Liver (tissue), 9 donors: Measurements from ENCODE around the gene TMEM131. TPM values are rescaled to one million over a fixed set of nuclear protein-coding genes. Genes with fewer than 3 reads are reported as not detected.

Experiments used
- DNase-seq: peaks from one replicate; pipeline ENCODE4 v3.0.0-alpha.2; 2017; ENCODE audit warnings: low spot score
- H3K27ac ChIP-seq, 2 donors: one replicate each; pipeline ENCODE4 v1.7.0; 2013; ENCODE audit warnings: inconsistent platforms in 2 of 2, low read length in 2 of 2, control low read depth in 1 of 2, low read depth in 1 of 2, mild to moderate bottlenecking in 1 of 2
- H3K27me3 ChIP-seq, 4 donors: one replicate each; pipeline versions ENCODE4 v1.6.1 to v1.7.0; 2013; ENCODE audit warnings: low read length in 3 of 4, inconsistent platforms in 1 of 4, mild to moderate bottlenecking in 1 of 4, moderate library complexity in 1 of 4; ENCODE audit not compliant: control insufficient read depth in 4 of 4, insufficient read depth in 4 of 4
- H3K36me3 ChIP-seq, 4 donors: one replicate each; pipeline versions ENCODE4 v1.6.1 to v1.7.0; 2013; ENCODE audit warnings: low read length in 3 of 4, mild to moderate bottlenecking in 3 of 4, low read depth in 1 of 4, moderate library complexity in 1 of 4; ENCODE audit not compliant: control insufficient read depth in 4 of 4, insufficient read depth in 3 of 4
- H3K4me1 ChIP-seq, 4 donors: one replicate each; pipeline versions ENCODE4 v1.6.1 to v1.7.0; 2013; ENCODE audit warnings: low read length in 3 of 4, mild to moderate bottlenecking in 3 of 4, moderate library complexity in 1 of 4; ENCODE audit not compliant: control insufficient read depth in 4 of 4, insufficient read depth in 4 of 4
- H3K4me3 ChIP-seq, 3 donors: one replicate each; pipeline versions ENCODE4 v1.6.1 to v1.7.0; 2013; ENCODE audit warnings: low read length in 3 of 3, control low read depth in 1 of 3, low read depth in 1 of 3, mild to moderate bottlenecking in 1 of 3
- H3K9ac ChIP-seq, 2 donors: one replicate each; pipeline ENCODE4 v1.7.0; 2013; ENCODE audit warnings: low read length in 2 of 2, mild to moderate bottlenecking in 2 of 2, moderate library complexity in 2 of 2, control low read depth in 1 of 2, low read depth in 1 of 2
- H3K9me3 ChIP-seq, 4 donors: one replicate each; pipeline versions ENCODE4 v1.6.1 to v1.7.0; 2013; ENCODE audit warnings: low read length in 3 of 4; ENCODE audit not compliant: control insufficient read depth in 4 of 4
- ATF3 ChIP-seq: IDR thresholded peaks from 2 replicates; pipeline ENCODE4 v1.6.1; 2016; ENCODE audit warnings: antibody characterized with exemption
- EGR1 ChIP-seq, 2 donors: IDR thresholded peaks; 2 replicates each; pipeline ENCODE4 v1.6.1; 2016 to 2018; ENCODE audit warnings: antibody characterized with exemption in 2 of 2, low read depth in 2 of 2
- FOXA1 ChIP-seq: IDR thresholded peaks from 2 replicates; pipeline ENCODE4 v1.6.1; 2016; ENCODE audit warnings: antibody characterized with exemption
- FOXA2 ChIP-seq: IDR thresholded peaks from 2 replicates; pipeline ENCODE4 v1.6.1; 2016; ENCODE audit warnings: antibody characterized with exemption
- JUND ChIP-seq, 2 donors: IDR thresholded peaks; 2 replicates each; pipeline ENCODE4 v1.6.1; 2016; ENCODE audit warnings: antibody characterized with exemption in 2 of 2
- MAX ChIP-seq: IDR thresholded peaks from 2 replicates; pipeline ENCODE4 v1.6.1; 2016; ENCODE audit warnings: antibody characterized with exemption
- NR2F2 ChIP-seq: IDR thresholded peaks from 2 replicates; pipeline ENCODE4 v1.6.1; 2016; ENCODE audit warnings: antibody characterized with exemption
- RAD21 ChIP-seq, 2 donors: IDR thresholded peaks; 2 replicates each; pipeline ENCODE4 v1.6.1; 2016; ENCODE audit warnings: antibody characterized with exemption in 2 of 2, mild to moderate bottlenecking in 2 of 2
- REST ChIP-seq: IDR thresholded peaks from 2 replicates; pipeline ENCODE4 v1.6.1; 2016; ENCODE audit warnings: antibody characterized with exemption, mild to moderate bottlenecking
- ZBTB33 ChIP-seq: IDR thresholded peaks from 2 replicates; pipeline ENCODE4 v1.6.1; 2016; ENCODE audit warnings: antibody characterized with exemption
- WGBS: extraction: QIAGEN DNeasy Blood & Tissue Kit; methylation state at CpG from one replicate; pipeline ENCODE4 v1.1.7; 2013; 5-methylcytosine and 5-hydroxymethylcytosine counted together
- polyA plus RNA-seq, 2 donors: library from polyadenylated mRNA; stranded (reverse) in 1 of 2; unstranded in 1 of 2; fragments of 200-250 nt in 1 of 2; fragments of >200 nt in 1 of 2; fragmentation: Nextera tagmentation in 1 of 2; extraction: Ambion mirVana in 1 of 2; gene quantifications; one replicate each; pipeline versions ENCODE4 v1.2.1 to v1.2.3, GENCODE V29; 2013 to 2015
- total RNA-seq, 2 donors: library from RNA; depleted of rRNA; stranded (reverse); fragments of >200 nt; gene quantifications; one replicate each; pipeline ENCODE4 v1.2.3, GENCODE V29; 2014
- donor health status: healthy.
- donor health status: healthy.
- donor health status: healthy.
- donor health status: healthy.
- donor health status: healthy.

The TMEM131 gene
- total and polyA plus RNA-seq, 4 donors = 6.1 to 22.8 (median 11.2) TPM

- 47% methylated on average over 41 of the region's 41 CpGs for WGBS
- H3K27ac ChIP-seq = no peak overlapping the region
- H3K9me3 ChIP-seq = no peaks in the 10 kb centered on the region
- H3K27me3 ChIP-seq = no peaks in the 10 kb centered on the region
- DNase-seq = no peak
- TF ChIP-seq NR2F2 = no peak
- no peak for TF ChIP-seq MAX
- no peaks in the 10 kb centered on the region for H3K4me1 ChIP-seq
- no peaks in the 10 kb centered on the region for H3K36me3 ChIP-seq
- H3K4me3 ChIP-seq = no peak overlapping the region
- H3K9ac ChIP-seq = no peak overlapping the region
These were observed 271.7 kb downstream of the TMEM131 start for GRCh38 chr2:97724073-97724410.

- no peak overlapping the region for H3K4me3 ChIP-seq
- no peak for DNase-seq
- H3K9ac ChIP-seq = no peak overlapping the region
- no peak for TF ChIP-seq EGR1 (IDR thresholded peaks at IDR 0.05; ENCODE audit: low read depth in 2 of 2)
- TF ChIP-seq FOXA1 = no peak
- TF ChIP-seq ATF3 = no peak
- TF ChIP-seq NR2F2 = no peak
- TF ChIP-seq REST = no peak
- no peak for TF ChIP-seq RAD21 (IDR thresholded peaks at IDR 0.05)
- no peak for TF ChIP-seq JUND (IDR thresholded peaks at IDR 0.05)
- H3K27me3 ChIP-seq = no peaks in the 10 kb centered on the region
- H3K36me3 ChIP-seq = no peaks in the 10 kb centered on the region
- H3K9me3 ChIP-seq = no peaks in the 10 kb centered on the region
- H3K27ac ChIP-seq = no peak overlapping the region
- WGBS = 77% methylated on average over 37 of the region's 37 CpGs
- H3K4me1 ChIP-seq = no peaks in the 10 kb centered on the region
These were observed 272.3 kb downstream of the TMEM131 start for GRCh38 chr2:97723156-97724072.

- no peak for DNase-seq
- no peaks in the 10 kb centered on the region for H3K36me3 ChIP-seq
- H3K27me3 ChIP-seq = no peaks in the 10 kb centered on the region
- H3K4me1 ChIP-seq = no peaks in the 10 kb centered on the region
- TF ChIP-seq MAX = no peak
- no peak for TF ChIP-seq ATF3
- TF ChIP-seq REST = no peak
- TF ChIP-seq ZBTB33 = no peak
- TF ChIP-seq FOXA2 = no peak
- H3K27ac ChIP-seq = no peak overlapping the region
- H3K9ac ChIP-seq = no peak overlapping the region
- WGBS = 93% methylated on average over 6 of the region's 6 CpGs
- no peak overlapping the region for H3K4me3 ChIP-seq
- no peaks in the 10 kb centered on the region for H3K9me3 ChIP-seq
These were observed 273.5 kb downstream of the TMEM131 start for GRCh38 chr2:97722227-97722626.
